NCI-H2171 (cell line): Measurements from ENCODE around the gene RDX.

Experiments
- DNase-seq: peaks from one replicate; lab custom pipeline; 2025; lab: John Stamatoyannopoulos, UW

RDX gene

DNA sequence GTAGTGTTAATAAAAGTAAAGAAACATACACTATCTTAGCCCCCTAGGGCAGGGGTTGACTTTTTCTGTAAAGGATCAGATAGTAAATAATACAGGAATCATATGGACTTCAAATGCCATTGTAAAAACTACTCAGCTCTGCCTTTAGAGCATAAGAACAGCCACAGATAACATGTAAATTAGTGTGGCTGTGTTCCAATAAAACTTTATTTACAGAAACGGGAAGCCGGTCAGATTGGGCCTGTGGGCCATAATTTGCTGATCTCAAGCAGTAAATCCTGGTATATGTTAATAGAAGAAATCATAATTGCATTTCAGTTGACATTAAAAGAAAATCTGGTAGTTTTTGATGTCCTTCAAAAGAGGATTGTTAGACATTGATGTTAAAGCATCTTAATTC lies 126.7 kb downstream of the RDX start:
- no peak for DNase-seq

DNA sequence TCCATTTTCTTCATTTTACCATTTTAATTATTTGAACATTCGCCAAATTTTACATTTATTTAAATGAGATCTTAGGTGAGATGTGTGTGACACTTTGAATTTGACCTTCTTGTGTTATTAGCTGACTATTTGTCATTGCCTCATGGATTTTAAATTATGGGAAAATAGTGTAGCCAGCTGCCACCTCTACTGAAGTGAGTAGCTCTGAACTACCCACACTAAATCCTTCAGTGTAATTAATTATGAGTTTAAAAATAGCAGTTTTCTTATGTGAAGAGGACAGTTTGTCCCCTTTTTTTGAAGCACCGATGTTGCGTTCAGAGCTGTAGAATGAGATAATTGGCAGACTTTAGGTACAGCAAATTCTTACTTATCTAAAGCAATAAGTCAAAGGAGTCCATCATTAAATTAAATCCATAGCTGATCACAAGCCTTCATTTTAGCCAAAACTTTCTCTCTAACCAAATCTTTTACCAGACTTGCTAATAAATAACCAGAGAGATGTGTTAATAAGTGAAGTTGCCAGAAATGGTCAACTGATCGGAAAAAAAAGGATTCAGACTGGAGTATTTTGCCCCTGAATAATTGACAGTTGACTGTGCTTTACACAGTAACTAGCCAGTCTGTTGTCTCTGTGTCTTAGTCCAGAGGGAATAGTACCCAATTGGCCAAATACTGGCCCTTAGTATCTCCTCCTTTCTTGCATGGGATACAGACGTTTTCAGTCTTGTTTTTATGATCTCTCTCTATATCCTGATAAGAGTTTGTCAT lies 128.2 kb downstream of the RDX start:
- no peak for DNase-seq

DNA sequence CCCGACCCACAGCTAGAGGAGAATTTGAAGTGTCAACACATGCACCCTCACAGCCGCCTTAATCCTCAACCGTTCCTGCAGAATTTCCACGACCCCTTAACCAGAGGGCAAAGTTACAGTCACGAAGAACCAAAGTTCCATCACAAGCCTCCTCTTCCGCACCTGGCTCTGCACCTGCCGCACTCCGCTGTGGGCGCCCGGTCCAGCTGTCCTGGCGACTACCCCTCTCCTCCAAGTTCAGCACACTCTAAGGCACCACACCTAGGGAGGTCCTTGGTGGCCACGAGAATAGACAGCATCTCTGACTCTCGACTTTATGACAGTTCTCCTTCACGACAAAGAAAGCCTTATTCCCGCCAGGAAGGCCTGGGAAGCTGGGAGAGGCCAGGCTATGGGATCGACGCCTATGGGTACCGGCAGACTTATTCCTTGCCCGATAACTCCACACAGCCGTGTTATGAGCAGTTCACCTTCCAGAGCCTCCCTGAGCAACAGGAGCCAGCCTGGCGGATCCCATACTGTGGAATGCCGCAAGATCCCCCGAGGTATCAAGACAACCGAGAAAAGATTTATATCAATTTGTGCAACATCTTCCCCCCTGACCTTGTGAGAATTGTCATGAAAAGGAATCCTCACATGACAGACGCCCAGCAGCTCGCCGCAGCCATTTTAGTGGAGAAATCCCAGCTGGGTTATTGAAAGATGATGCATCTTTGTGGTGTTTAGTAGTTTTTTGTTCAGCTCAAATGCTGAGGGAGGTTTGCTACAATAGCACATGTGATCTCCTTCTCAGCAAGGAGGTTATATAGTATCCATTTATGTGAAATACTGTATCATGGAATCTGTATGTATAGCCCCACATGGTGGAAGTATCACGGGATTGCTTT lies 131.1 kb downstream of the RDX start:
- no peak for DNase-seq

DNA sequence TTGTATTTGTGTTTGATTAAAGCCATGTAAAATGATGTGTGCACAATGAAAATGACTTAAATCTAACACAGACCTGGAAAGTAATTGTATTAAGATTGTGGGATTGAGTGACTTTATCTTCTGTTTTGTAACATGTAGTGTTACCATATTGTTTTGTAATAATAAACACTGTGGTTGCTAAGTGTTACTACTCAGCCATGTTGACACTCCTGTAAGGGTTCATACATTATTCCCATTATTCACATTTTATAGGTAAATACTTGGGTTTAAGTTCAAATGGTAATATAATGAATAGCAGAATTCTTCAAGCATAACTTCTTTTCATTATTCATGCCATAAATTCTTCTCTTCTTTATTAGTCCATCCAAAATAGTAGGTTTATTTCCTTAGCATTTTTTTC lies 134.2 kb downstream of the RDX start:
- DNase-seq: no peak

DNA sequence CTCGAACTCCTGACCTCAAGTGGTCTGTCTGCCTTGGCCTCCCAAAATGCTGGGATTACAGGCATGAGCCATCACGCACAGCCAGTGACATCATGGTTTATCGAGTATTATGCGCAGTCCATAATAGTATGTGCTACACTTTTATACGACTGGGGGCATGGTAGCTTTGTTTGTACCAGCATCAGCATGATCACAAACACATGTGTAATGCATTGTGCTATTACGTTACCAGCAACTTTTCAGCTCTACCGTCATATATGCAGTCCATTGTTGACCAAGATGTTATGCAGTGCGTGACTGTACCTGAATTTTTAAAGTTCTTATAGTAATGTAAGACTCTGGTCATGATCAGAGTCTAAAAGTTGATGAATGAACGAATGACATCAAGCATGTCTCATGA lies 135.4 kb downstream of the RDX start:
- no peak for DNase-seq

DNA sequence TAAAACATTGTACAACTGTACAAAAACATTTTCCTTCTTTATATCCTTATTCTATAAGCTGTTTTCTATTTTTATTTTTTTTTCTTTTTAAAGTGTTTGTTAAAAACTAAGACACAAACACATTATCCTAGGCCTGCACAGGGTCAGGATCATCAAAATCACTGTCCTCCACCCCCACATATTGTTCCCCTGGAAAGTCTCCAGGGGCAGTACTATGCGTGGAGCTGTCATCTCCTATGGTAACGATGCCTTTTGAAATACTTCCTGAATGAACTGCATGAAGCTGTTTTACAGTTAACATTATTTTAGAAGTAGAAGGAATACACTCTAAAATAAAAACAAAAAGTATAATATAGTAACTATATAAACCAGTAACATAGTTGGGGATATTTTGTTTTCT lies 136.0 kb downstream of the RDX start:
- no peak for DNase-seq

DNA sequence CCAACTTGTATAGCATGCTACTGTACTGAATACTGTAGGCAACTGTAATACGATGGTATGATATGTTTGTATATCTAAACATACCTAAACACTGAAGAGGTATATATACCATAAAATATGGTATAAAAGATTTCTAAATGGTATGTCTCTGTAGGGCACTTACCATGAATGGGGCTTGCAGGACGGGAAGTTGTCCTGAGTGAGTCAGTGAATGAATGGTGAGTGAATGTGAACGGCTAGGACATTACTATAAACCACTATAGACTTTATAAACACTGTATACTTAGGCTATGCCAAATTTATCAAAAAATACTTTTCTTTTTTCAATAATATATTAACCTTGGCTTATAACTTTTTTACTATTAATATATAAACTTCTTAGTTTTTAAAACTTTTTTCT lies 136.4 kb downstream of the RDX start:
- DNase-seq: no peak

DNA sequence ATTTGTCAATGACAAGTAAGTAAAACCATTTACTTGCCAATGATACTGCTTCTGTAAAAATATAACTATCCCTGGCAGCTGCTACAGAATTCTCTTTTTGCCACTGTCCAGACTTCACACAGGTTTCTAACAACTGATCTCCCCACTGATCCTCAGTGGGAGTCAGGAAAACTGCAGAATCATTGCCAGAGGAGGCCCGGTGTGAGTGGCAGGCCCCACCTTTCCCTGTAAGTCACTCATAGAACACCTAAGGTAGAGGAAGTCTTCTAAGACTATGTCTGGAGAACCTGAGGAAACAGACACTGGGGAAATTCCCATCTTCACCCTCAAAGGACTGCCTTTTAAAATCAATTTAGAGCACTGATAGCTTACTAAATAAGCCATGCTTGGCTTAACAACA lies 136.9 kb downstream of the RDX start:
- no peak for DNase-seq

DNA sequence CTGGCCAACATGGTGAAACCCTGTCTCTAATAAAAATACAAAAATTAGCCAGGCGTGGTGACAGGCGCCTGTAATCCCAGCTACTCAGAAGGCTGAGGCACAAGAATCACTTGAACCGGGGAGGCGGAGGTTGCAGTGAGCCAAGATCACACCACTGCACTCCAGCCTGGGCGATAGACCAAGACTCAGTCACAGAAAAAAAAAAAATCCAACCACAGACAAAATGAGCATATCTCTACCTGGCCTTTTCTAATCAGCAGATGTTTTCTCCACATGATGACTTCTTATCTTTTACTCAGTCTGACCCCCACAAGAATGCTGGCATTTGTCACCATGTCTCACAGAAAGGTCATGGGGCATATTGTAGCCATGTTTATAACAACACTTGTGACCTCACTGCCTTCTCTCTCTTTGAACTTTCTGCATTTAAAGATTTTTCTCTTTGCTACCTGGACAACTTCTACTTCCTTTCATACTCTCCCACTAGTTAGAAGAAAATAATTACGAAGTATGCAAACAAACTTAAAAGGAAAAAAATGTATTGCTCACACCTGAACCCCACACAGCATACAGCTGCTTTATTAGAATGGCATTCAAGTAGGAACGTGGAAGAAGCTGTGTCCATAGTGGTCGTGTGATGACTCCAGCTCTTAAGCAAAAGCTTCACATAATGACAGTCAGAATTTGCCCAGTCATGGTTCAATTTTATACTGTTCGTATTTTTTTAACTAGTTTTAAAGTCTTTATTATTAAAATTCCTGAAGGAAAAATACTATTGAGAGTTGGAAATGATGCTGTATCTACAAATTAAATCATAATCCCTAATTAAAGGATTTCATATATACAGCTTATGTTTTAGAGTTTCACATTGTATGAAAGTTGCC lies 137.9 kb downstream of the RDX start:
- DNase-seq: no peak

DNA sequence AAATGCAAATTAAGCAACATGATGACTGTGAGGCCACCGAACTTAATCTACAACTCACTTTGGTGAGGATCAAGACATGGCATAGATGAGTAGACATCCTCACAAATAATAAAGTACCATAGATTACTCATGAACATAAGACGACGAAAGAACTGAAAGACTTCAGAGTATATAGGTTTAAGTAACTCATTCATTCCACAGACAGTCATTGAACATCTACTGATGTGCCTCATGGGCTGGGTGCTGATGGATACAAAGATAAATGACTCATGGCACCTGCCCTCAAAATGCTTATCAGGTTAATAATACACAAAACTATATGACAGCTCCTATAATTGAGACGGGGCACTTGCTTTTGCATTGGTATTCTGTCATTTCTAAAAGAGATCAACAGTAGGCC lies 139.9 kb downstream of the RDX start:
- no peak for DNase-seq

DNA sequence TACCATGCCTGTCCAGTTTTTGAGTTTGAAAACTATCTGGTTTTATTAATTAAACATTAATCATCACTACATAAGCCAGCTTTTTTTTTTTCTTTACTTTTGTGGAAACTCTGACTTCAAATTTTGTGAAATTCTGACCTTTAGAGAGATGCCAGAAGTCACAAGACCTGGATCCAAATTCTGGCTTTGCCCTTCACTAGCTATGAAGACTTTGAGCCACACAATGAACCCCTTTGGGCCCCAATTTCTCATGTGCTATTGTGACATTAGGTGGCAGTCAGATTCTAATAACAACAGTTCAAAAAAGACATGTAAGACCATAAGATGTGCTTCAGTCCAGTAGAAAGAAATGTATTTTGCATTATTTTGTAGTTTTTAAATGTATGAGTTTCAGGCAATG lies 142.9 kb downstream of the RDX start:
- DNase-seq: no peak

DNA sequence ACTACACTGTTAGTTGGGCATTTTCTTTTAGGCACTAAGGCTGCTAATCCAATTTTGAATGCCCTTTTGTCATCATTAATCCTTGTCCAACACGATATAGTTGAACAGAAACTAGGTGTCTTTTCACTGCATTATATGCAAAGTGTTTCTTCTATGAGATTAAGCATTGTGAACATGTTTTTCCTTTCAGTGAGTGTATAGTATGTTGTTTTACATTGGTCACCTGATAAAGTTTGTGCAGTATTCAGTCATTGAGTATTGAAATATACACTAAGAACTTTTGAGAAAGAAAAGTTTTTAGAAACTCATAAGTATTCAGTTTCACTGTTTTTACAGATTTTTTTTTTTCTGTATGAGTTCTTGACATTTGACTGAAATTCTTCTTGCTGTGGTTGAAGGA lies 144.2 kb downstream of the RDX start:
- no peak for DNase-seq

DNA sequence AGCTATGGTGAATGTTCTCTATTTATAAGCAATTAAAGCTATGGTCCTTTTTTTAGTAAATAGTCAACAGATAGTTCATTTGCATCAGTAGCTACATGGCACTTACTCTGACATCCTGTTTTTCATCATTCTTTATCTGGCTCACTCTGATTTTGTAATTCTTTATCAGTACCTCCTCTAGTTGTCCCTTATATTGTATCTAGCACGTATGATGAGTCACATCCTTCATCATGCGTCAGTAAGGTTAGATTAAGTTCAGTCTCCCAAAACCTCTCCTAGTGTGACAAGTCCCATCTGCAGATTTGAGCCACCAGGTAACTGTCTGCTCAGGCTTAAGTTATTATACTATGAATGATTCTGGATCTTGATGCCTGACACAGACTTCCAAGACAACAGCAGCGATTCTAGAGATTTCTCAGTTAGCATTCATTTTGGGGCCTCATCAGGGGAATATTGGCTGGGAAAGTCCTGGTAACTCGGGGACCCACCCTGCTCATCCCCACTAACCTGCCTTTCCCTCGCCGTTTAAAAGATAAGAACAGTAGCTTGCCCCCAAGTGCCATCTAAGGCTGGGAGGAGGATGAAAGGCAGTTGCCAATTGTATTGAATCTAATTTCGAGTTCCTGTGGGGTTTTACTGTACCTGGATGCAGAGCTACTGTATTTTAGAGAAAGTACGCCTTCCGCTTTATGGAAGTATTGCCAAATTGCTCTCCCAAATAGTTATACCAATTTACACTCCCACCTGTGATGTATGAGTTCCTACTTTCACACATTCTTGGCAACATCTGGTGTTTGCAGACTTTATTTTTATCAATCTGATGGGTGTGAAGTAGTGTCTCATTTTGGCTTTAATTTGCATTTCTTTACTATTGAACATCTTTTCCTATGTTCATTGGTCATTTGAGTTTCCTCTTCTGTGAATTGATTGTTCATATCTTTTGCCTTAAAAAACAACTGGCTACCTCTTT lies 147.4 kb downstream of the RDX start:
- no peak for DNase-seq

DNA sequence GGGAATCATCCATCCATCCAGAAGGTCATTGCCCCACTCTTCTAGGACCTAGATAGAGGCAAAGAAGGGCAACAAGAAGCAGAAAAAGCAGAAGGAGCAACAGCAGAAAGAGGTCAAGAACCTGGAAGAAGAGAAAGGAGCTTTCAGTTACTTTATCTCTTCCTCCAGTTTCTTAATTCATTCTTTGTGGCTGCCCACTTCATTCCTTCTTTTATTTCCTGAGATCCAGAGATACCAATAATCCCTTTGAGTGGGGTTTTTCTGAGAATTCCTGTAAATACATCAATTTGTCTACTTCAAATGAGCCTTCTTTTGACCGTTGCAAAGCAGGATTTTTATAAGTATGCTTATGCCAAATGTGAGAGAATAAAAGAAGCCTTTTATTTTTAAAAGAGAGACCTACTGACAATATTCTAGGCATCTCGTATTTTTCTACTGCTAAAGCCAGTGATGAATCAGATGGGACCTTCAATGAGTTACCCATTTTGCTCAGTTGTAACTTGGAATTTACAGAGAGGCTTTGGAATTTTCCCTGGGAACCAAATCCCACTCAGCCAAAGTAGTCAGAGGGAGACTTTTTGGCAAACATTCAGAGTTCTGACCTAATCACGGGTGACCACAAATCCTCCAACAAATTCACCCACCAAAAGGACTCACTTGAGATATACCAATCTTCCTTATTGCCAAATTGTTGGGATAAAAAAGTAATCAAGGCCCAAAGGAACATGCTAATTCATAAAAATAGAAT lies 148.3 kb downstream of the RDX start:
- no peak for DNase-seq

DNA sequence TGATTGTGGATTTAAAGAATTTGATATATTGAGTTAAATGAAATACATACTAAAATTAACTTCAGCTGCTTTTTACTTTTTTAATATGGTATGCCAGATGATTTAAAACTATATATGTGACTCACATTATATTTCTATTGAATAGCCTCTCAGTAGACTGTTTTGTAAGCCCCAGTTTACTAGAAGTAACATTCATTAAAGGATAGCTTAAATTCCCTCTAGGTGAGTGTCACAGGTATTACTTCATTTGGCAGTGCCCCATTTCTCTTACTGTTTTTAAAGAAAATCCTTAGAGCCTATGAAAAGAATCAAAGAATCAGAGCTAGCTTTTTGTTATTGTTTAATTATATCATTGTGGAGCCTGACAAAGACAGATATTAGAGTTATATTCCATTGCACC lies 154.6 kb downstream of the RDX start:
- no peak for DNase-seq

DNA sequence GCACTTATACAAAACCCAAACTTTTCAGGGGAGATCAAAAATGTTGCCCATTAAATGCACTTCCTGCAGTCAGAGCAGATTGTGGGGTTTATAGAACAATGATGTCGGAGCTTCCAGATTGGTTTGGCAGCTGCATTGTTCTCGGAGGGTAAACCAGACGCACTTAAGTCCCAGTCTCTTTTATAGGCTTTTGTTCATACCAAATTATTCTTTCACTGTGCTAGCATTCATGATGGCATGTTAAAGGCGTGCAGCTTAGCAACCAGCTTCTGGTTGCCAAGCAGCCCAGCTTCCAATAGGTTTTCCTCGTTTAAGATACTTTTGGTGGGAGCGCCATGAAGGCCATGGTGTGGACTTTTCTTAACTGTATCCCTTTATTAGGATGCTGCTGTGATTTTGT lies 162.3 kb downstream of the RDX start:
- DNase-seq: no peak

DNA sequence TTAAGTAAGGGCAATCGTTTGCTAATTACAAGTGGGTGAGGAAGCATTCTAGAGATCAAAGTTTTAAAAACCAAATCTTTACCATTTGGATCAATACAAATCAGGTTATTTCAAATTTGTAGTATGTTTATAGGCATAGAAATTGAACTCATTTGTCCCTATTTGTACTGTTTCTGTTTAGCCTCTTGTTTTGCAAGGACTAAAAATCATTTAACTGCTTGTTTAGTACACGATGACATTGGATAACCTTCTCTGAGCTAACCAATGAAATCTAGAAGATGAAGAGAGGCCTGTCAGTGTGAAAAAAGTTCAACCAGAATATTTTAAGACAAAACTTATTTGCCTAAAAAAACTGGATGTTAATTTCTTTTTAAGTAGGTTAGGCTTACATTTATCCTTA lies 163.3 kb downstream of the RDX start:
- DNase-seq: no peak

DNA sequence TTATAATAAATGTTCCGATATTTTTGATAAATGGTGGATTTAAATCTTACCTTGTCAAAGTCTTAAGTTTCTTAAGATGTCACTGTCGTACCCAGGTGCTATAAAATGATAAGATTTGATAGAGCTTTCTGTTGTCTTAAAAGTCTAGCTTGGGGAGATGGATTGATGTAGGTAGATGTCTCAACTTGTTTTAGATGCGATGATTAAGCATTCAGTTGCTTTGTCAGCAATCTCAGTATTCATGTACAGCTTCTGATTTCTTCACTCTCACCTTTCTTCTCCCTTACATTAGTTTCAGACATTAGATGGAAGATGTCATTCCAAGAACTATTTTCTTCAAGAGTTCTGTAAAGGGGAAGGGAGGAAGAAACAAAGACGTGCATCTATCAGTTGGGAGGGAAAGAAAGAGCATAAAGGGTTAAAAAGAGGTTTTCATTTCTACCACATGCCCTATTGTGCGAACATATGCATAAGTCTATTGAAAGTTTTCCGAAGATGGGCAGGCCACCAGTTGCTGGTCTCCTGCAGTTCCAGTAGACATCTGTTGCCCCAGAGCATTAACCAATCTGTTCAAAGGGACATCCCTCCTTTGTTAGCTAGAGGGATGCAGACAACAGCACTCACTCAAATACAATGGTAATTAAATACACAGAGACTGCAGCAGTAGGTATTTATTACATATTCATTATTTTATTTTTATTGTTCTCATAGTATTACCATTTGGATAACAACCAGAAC lies 164.9 kb downstream of the RDX start:
- peak; percentile 70 for DNase-seq

DNA sequence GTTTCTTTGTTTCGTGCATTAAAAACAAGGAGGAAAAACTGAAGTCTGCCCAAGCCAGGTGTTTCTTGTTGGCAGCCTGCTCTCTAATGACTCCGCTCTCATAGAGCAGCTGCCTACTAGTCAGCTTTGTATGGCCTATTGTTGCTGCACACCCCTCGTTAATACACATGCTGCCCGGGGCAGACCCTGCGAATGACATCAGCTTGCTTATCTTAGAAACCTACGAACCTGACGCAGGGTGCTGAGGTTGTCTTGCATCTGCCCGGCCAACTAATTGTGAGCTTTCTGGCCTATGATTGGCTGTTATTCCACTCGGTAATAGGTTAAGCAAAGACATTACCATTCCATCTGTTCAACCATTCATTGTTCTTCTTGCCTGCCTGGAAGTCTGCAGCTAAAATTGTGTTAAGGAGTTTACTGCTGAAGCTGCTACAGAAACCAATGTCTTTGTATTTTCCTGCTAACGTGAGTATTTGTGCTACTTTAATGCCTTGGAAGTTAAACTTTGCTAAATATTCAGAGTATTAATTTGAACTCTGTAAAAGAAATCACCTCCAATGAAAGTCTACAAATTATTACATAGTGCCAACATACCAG lies 165.7 kb downstream of the RDX start:
- peak; percentile 96 for DNase-seq
